Mesenchymal stem cell (in vitro differentiated cells and primary cell): ENCODE results near the gene SGK1.

Experiments used
- DNase-seq: peaks from one replicate; pipeline ENCODE4 v3.0.0-alpha.2; 2013
- H2AFZ ChIP-seq: one replicate; pipeline ENCODE4 v1.6.1; 2013; ENCODE audit warnings: low read depth, mild to moderate bottlenecking, control low read depth, inconsistent platforms, low read length, moderate library complexity
- H2AK5ac ChIP-seq: 2 replicates; pipeline ENCODE4 v1.6.1; 2013; ENCODE audit warnings: low read length, moderate library complexity, mild to moderate bottlenecking, inconsistent platforms; ENCODE audit not compliant: severe bottlenecking
- H2BK120ac ChIP-seq: one replicate; pipeline ENCODE4 v1.6.1; 2013; ENCODE audit warnings: low read depth, mild to moderate bottlenecking, inconsistent platforms, low read length, moderate library complexity
- H2BK12ac ChIP-seq, 2 experiments: one replicate each; pipeline ENCODE4 v1.6.1; 2013; ENCODE audit warnings: inconsistent platforms in 2 of 2, low read length in 2 of 2, mild to moderate bottlenecking in 2 of 2, moderate library complexity in 2 of 2, control low read depth in 1 of 2
- H2BK15ac ChIP-seq: one replicate; pipeline ENCODE4 v1.6.1; 2013; ENCODE audit warnings: mild to moderate bottlenecking, low read depth, inconsistent platforms; ENCODE audit not compliant: poor library complexity, severe bottlenecking
- H2BK5ac ChIP-seq: 2 replicates; pipeline ENCODE4 v1.6.1; 2013; ENCODE audit warnings: low read depth, mild to moderate bottlenecking, low read length, control low read depth, inconsistent platforms; ENCODE audit not compliant: poor library complexity, severe bottlenecking
- H3K14ac ChIP-seq, 2 experiments: one replicate each; pipeline ENCODE4 v1.6.1; 2013; ENCODE audit warnings: inconsistent platforms in 2 of 2, low read length in 2 of 2, control low read depth in 1 of 2, mild to moderate bottlenecking in 1 of 2, moderate library complexity in 1 of 2
- H3K18ac ChIP-seq, 2 experiments: one replicate each; pipeline ENCODE4 v1.6.1; 2013; ENCODE audit warnings: inconsistent platforms in 2 of 2, low read length in 2 of 2, control low read depth in 1 of 2, low read depth in 1 of 2, mild to moderate bottlenecking in 1 of 2
- H3K23ac ChIP-seq, 2 experiments: one replicate each; pipeline ENCODE4 v1.6.1; 2013; ENCODE audit warnings: inconsistent platforms in 2 of 2, low read length in 2 of 2, mild to moderate bottlenecking in 2 of 2, moderate library complexity in 2 of 2, control low read depth in 1 of 2
- H3K27ac ChIP-seq: 2 replicates; pipeline ENCODE4 v1.5.1; 2013; ENCODE audit warnings: mild to moderate bottlenecking, moderate library complexity, low read length, control low read depth, inconsistent platforms; ENCODE audit not compliant: poor library complexity, severe bottlenecking
- H3K27me3 ChIP-seq, 2 experiments: 2 replicates each; pipeline versions ENCODE4 v1.6.1 to v1.7.0; 2013; ENCODE audit warnings: low read length in 2 of 2, mild to moderate bottlenecking in 2 of 2, moderate library complexity in 2 of 2, control low read depth in 1 of 2, inconsistent platforms in 1 of 2; ENCODE audit not compliant: control insufficient read depth in 1 of 2, insufficient read depth in 1 of 2
- H3K36me3 ChIP-seq, 2 experiments: 2 replicates each; pipeline versions ENCODE4 v1.6.1 to v1.7.0; 2013; ENCODE audit warnings: low read length in 2 of 2, control low read depth in 1 of 2, inconsistent platforms in 1 of 2, low read depth in 1 of 2, mild to moderate bottlenecking in 1 of 2; ENCODE audit not compliant: insufficient read depth in 2 of 2, control insufficient read depth in 1 of 2
- H3K4ac ChIP-seq, 2 experiments: one replicate each; pipeline ENCODE4 v1.6.1; 2013; ENCODE audit warnings: inconsistent platforms in 2 of 2, low read length in 2 of 2, mild to moderate bottlenecking in 2 of 2, moderate library complexity in 2 of 2, control low read depth in 1 of 2, low read depth in 1 of 2
- H3K4me1 ChIP-seq: 2 replicates; pipeline ENCODE4 v1.6.1; 2013; ENCODE audit warnings: low read depth, low read length, control low read depth; ENCODE audit not compliant: control insufficient read depth, insufficient read depth
- H3K4me2 ChIP-seq: 2 replicates; pipeline ENCODE4 v1.6.1; 2013; ENCODE audit warnings: low read length, mild to moderate bottlenecking, inconsistent platforms; ENCODE audit not compliant: poor library complexity, severe bottlenecking
- H3K4me3 ChIP-seq, 2 experiments: 2 replicates each; pipeline versions ENCODE4 v1.5.1 to v1.7.0; 2013; ENCODE audit warnings: low read length in 2 of 2, mild to moderate bottlenecking in 2 of 2, control low read depth in 1 of 2, low read depth in 1 of 2; ENCODE audit not compliant: insufficient read depth in 1 of 2
- H3K79me1 ChIP-seq: replicated peaks from 2 replicates; pipeline ENCODE4 v1.6.1; 2013; ENCODE audit warnings: mild to moderate bottlenecking, control low read depth, low read length, inconsistent platforms; ENCODE audit not compliant: poor library complexity, severe bottlenecking
- H3K9ac ChIP-seq: 2 replicates; pipeline ENCODE4 v1.7.0; 2013; ENCODE audit warnings: mild to moderate bottlenecking, low read length, moderate library complexity
- H3K9me3 ChIP-seq: 2 replicates; pipeline ENCODE4 v1.7.0; 2013; ENCODE audit warnings: mild to moderate bottlenecking, low read length; ENCODE audit not compliant: control insufficient read depth
- H4K8ac ChIP-seq: one replicate; pipeline ENCODE4 v1.6.1; 2013; ENCODE audit warnings: inconsistent platforms, mild to moderate bottlenecking, low read length, moderate library complexity
- H4K91ac ChIP-seq: one replicate; pipeline ENCODE4 v1.6.1; 2013; ENCODE audit warnings: mild to moderate bottlenecking, low read length, inconsistent platforms
- WGBS: methylation state at CpG from one replicate; pipeline ENCODE4 v1.1.7; 2013; ENCODE audit warnings: mixed read lengths; 5-methylcytosine and 5-hydroxymethylcytosine counted together

Gene SGK1

DNA sequence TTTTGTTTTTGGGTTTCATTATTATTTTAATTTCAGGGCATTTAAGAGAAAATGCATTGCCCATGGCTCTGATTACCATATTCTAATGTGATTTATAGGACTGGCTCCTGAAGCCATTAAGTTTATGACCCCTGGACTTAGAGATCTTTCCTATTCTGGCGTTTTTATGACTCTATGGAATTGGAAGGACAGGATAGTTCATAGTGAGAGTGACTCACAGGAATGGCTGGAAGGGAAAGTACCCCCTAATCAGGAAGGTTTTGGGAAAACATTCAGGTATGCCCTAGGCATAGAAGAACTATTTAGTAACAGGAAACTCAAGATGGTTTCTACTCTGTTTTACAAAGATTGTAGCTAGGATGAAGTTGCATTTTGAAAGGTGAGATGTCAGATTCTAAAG, 156.9 kb downstream of the SGK1 start:
- Histone ChIP-seq H3K79me1 (no peaks in the 10 kb centered on the region), H3K14ac (no peak overlapping the region)
- 9% methylated on average over 1 of the region's 1 CpG for WGBS

DNA sequence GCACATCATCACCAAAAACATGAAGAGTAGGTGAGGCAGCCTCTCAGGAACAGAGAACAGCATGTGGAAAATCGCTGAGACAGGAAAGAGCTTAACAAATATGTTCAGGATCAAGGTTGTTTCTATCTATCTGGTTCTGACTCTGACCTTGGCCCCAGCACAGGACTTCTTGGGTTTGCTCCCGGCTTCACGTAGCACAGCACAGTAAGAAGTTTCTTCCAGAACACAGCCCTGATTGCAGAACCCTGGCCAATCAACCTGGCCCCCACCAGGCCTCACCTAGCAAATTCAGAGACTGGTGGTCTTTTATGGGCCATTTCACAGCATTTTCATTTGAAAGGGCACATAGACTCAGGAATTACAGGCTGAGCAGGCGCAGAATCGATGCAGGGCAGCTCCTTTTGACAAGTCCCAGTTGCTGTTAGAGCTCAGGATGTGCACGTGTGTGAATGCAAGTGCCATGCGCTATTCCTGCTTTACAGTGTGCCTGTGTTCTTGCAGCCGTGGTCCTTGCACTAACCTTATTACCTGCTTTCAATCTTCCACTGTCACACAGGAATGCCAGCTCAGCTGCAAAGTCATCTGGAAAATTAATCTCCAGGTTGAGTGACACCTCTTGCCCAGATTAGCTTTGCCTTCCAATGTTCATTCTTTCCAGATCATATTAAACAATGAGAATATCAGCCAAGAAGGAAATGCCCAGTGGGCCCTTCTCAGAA, 165.0 kb downstream of the SGK1 start:
- Histone ChIP-seq H3K9me3 (no peaks in the 10 kb centered on the region), H3K36me3 (no peaks in the 10 kb centered on the region), H3K27ac (no peak overlapping the region), H3K79me1 (no peaks in the 10 kb centered on the region), H2BK12ac (no peak overlapping the region), H3K4me2 (no peak overlapping the region), H3K14ac (peak overlapping the region in 1 of 2 experiments; percentile 60), H2BK120ac (no peak overlapping the region), H3K4me3 (no peak overlapping the region), H3K4ac (no peak overlapping the region), H2AK5ac (no peak overlapping the region), H2BK5ac (no peak overlapping the region), H3K9ac (no peak overlapping the region), H3K18ac (no peak overlapping the region), H3K4me1 (no peaks in the 10 kb centered on the region), H4K8ac (no peak overlapping the region), H2AFZ (peak overlapping the region; percentile 27), H3K23ac (peak overlapping the region in 1 of 2 experiments; percentile 89), H3K27me3 (no peaks in the 10 kb centered on the region), H2BK15ac (no peak overlapping the region), H4K91ac (no peak overlapping the region)
- WGBS: 76% methylated on average over 8 of the region's 8 CpGs
- no peak for DNase-seq

More for the DNA sequence above, 156.9 kb downstream of the SGK1 start:
- H2AK5ac ChIP-seq: no peak overlapping the region
- no peak overlapping the region for H3K23ac ChIP-seq
- no peak overlapping the region for H3K18ac ChIP-seq
- H3K9ac ChIP-seq: no peak overlapping the region
- no peaks in the 10 kb centered on the region for H3K36me3 ChIP-seq
- no peak overlapping the region for H3K4me3 ChIP-seq
- no peak overlapping the region for H3K4me2 ChIP-seq
- H3K27me3 ChIP-seq: no peaks in the 10 kb centered on the region
- H3K27ac ChIP-seq: peak overlapping the region; percentile 35
- no peak for DNase-seq
- H4K91ac ChIP-seq: no peak overlapping the region
- H2BK5ac ChIP-seq: no peak overlapping the region
- H3K4ac ChIP-seq: no peak overlapping the region
- H2BK12ac ChIP-seq: no peak overlapping the region
- no peaks in the 10 kb centered on the region for H3K4me1 ChIP-seq
- H3K9me3 ChIP-seq: no peaks in the 10 kb centered on the region
- no peak overlapping the region for H4K8ac ChIP-seq
- H2AFZ ChIP-seq: no peak overlapping the region
- no peak overlapping the region for H2BK15ac ChIP-seq
- H2BK120ac ChIP-seq: no peak overlapping the region

DNA sequence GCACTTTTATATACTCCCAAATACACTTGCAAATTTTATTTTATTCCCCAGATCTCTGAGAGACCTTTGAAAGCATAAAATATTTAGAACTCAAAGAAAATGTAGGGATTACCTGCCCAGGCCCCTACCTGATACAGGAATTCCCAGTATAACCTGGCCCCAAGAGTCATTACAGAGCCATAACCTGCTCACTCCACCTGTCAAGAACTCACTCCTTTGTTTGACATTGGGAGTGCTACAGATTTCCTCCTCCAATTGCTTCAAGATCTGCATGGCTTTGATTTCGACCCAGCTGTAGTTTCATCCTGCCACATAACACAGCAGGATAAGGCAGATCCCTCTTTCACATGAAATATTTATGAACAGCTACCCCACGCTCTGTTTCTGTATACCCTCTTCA, 169.3 kb downstream of the SGK1 start:
- Histone ChIP-seq H3K36me3 (no peaks in the 10 kb centered on the region), H3K4ac (no peak overlapping the region), H3K4me2 (no peak overlapping the region), H3K18ac (no peak overlapping the region), H3K4me3 (no peak overlapping the region), H3K27ac (no peak overlapping the region), H3K4me1 (no peaks in the 10 kb centered on the region), H3K27me3 (no peaks in the 10 kb centered on the region), H2AFZ (no peak overlapping the region), H4K91ac (no peak overlapping the region), H3K23ac (no peak overlapping the region), H2BK15ac (no peak overlapping the region), H3K9me3 (no peaks in the 10 kb centered on the region), H2BK12ac (no peak overlapping the region), H2BK120ac (no peak overlapping the region), H3K14ac (no peak overlapping the region), H3K79me1 (no peaks in the 10 kb centered on the region), H2BK5ac (no peak overlapping the region), H4K8ac (no peak overlapping the region), H3K9ac (no peak overlapping the region), H2AK5ac (no peak overlapping the region)
- WGBS: 85% methylated on average over 2 of the region's 2 CpGs
- DNase-seq: no peak

DNA sequence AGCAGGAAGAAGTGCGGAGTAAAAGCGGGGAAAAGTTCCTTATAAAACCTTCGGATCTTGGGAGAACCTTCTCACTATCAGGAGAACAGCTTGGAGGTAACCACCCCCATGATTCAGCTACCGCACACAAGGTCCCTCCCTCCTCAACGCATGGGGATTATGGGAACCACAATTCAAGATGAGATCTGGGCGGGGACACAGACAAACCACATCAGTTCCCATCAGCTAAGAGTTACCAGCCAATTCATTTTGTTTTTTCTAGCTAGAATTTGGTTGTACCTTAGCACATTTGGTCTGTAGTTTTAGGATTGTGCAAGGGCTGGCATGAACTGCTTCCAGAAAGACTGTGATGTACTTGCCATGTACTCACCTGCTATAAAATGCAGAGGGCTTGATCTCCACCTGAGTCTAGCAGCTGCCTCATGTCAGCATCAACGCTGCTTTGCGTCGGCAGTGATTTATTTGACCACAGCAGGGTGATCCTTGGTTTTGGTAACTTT, 170.8 kb downstream of the SGK1 start:
- Histone ChIP-seq H3K4ac (no peak overlapping the region), H4K8ac (no peak overlapping the region), H2BK5ac (no peak overlapping the region), H3K23ac (no peak overlapping the region), H2BK12ac (no peak overlapping the region), H3K18ac (no peak overlapping the region), H3K4me1 (no peaks in the 10 kb centered on the region), H3K4me3 (no peak overlapping the region), H3K14ac (no peak overlapping the region), H3K27ac (no peak overlapping the region), H3K9ac (no peak overlapping the region), H3K9me3 (no peaks in the 10 kb centered on the region), H3K4me2 (no peak overlapping the region), H2AFZ (no peak overlapping the region), H3K79me1 (no peaks in the 10 kb centered on the region), H3K36me3 (no peaks in the 10 kb centered on the region), H4K91ac (no peak overlapping the region), H2BK120ac (no peak overlapping the region), H2AK5ac (no peak overlapping the region), H3K27me3 (no peaks in the 10 kb centered on the region), H2BK15ac (no peak overlapping the region)
- 96% methylated on average over 8 of the region's 9 CpGs for WGBS
- no peak for DNase-seq
